ENCODE results near the gene IGFBP2.

DNA sequence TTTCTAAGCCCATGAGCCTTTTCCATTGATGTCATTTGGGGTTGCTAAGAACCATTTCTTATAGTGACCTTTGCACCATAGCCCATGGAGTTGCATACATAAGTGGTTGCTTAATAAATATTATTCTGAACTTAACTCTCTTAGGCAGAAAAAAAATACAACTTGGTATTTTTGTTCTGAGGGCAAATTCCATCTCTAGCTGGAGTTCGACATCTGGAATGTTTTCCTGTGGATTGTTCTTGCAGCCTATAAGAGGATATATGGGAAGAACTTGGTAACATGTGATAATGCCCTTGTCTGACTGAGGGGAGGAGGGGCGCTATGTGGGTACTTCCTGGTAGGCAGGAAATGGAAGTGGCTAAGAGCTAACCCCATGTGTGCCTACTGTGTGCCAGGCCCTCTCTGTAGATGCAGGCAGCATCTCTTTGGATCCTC lies 20.7 kb downstream of the IGFBP2 start:
- TF ChIP-seq CTCF (IDR thresholded peaks at IDR 0.05) (no peak), POLR2A (IDR thresholded peaks at IDR 0.05) (no peak)

Data from body of pancreas (tissue), 4 donors.